GM19395 (cell line): ENCODE measurements around the gene APBB2.

Experiments used
- ATAC-seq: cut with Tn5 transposase; IDR thresholded peaks from one replicate; pipeline ENCODE4 v1.9.1; 2021; ENCODE audit warnings: mild to moderate bottlenecking, moderate library complexity; ENCODE audit not compliant: unreplicated experiment

The APBB2 gene

GRCh38 chr4:40991908-40992307, 222.4 kb downstream of the APBB2 start:
- ATAC-seq: peak; percentile 61

DNA sequence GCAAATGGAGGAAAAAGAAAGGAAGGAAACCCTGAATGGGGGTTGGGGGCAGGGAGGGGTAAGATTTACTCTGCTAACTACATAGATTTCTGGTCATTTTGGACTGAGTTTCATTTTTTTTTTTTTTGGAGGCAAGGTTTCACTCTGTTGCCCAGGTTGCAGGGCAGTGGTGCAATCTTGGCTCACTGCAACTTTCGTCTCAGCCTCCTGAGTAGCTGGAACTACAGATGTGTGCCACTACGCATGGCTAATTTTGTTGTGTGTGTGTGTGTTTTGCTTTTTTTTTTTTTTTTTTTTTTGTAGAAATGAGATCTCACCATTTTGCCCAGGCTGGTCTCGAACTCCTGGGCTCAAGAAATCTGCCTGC, 223.5 kb downstream of the APBB2 start:
- ATAC-seq: peak; percentile 8

GRCh38 chr4:40990236-40990898, 224.0 kb downstream of the APBB2 start:
- peak; percentile 21 for ATAC-seq

DNA sequence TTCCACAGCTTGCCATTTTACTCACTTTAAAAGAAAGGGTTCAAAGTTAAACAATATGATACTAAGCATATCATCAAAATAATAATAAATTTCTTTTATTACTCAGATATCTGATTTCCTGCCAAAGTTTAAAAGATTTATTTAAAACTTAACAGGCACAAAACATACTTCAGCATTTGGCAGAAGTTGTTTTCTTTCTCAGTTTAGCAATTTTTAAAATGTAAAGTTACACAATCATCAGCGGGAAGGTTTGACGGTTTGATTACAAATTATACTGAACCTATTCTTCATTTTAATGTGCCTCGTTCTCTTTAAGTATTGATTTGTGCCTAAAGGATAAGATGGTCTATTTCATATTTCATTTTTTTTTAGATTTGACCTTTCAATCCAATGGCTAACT, 227.2 kb downstream of the APBB2 start:
- no peak for ATAC-seq

DNA sequence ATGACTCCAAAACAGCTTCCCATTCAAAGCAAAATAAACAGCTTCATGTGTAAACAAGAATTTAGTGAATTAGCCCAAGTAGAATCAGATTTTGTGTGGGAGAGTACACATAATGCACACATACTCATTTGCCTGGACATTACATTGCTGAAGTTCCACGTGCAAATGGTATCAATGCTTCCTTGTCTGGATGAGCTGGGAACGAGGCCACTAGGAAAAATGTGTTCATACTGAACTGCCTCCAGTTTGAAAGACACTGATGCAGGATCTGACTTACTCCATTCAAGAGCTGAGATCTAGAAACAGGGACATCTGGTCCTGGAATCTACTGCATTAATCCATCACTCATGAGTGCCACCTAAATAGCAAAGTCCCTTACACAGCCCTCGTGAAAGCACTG, 228.0 kb downstream of the APBB2 start:
- no peak for ATAC-seq

DNA sequence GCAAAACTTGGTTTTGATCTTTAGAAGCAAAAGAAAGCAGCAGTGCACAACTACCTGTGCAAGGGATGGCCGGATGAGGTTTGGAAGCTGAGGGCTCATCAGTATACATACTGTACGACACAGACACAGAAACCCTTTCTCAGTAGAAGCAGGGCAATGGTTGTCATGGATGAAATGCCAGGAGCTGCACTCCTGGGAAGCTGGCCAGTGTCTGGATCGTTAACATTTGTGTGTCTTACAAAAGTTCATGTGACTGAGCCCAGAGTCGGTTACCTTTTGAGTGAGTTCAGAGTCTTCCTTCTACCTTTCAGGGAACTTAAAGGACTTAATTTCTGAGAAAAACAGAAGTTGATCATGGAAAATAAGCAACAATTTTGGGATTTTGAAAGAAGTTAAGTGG, 230.3 kb downstream of the APBB2 start:
- ATAC-seq: no peak

DNA sequence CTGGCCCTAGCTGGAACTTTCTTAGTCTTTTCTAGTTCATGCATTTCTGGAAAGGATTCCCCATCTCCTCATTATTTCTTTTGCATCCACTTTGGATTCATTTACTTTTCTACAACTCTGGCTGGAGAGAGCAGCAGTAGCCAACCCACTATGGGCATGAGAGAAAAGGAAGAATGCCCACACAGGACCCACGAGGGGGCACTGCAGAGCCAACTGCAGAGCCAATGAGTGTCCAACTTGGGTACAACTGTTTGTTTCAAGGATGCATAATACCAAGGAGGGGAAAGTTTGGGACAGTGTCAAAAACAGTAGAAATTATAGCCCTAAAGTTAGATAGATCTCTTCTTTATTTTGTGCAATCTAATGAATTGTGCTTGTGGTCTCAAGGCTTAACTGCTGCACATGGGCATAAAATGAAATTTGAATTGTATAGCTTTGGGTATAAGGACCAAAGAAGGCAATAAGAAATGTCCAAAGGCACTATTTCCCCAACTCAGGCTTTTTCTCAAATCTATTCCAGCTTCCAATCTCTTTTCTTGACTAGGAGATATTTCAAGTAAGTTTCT, 233.9 kb downstream of the APBB2 start:
- ATAC-seq: peak; percentile 57

DNA sequence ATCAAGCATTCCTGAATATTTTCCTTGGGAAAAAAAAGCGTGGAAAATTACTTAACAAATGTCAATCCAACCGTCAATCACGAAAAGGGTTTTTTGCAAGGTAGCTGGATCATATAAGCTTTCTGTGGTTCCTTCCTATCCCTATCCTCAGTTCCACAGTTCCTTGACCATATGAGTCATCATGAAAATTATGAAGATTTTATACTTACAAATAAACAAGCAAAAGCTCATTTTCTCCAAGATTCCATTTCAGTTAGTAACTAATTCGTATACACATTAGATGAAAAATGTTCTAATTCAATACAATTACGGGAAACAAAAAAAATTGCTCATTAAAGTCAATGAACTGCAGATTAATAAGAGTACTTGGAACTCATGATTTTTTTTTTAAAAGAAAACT, 235.8 kb downstream of the APBB2 start:
- no peak for ATAC-seq

DNA sequence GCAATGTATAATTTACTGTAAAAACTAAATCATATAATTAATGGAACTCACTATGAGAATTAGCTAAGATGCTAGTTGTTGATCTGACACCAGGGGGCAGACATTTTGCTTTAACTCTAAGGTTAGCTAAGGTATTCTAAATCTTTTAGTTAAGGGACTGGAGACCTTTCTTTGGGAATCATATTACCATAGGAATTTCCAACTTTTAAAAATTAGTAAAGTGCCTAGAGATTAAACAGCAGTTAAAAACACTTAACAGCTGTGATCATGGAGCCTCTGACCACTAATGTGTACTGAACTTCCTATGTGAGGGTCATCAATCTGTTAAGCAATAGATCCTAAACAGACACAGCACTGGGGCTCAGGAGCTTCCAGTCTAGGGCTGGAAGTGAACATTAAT, 238.0 kb downstream of the APBB2 start:
- peak; percentile 57 for ATAC-seq

DNA sequence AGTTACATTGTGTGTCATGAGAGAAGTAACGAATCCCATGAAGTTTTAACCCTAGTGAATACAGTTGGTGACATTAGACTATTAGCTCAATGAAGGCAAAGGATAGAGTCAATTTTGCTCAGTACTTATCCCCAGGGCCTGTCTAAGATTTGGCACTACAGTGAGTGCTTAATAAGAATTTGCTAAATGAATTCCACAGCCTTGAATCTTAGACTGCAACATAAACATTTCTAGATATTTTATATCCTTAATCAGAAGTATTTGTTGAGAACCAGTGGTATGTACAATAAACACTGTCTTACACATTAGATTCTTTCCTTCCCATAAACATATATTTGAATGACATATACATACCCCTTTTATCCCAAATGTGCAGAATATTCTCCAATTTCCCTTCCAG, 241.6 kb downstream of the APBB2 start:
- no peak for ATAC-seq

DNA sequence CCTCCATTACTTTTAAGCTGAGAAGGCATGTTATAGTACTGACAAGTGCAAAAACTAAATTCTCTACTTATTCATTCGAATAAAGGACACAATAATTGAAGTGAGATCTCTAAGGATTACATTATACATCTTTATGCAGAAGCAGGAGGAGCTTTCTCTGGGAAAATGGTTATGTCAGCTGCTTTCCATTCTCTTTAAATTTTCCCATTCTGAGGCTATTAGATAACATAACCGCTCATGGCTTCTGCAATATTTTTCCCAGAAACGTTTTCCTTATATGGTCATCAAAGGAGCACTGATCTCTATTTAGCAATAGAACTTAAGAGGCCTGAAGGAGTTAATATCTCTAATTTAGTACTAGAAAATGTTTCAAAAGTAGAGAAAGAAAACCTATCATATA, 243.0 kb downstream of the APBB2 start:
- no peak for ATAC-seq

DNA sequence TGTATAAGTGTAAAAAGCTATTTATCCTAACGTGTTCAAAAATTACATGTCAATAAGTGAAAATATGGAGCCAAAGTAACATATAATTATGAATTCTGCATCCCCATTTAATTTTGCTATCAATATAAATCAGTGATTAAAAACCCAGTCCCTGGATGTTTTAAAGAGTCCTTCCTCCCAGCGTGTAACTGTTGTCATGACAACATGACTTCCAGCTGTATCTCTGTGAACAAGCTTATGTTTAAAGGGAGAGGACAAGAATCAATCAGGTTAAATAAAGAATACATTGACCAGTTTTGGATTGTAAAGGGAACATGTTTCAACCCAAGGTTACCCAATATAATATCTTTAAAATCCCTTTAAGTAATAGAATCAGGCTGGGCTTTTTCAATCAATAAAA, 244.8 kb downstream of the APBB2 start:
- no peak for ATAC-seq

- no peak for ATAC-seq
Measured at GRCh38 chr4:40967550-40967949, 246.8 kb downstream of the APBB2 start.

GRCh38 chr4:40966091-40966490, 248.3 kb downstream of the APBB2 start:
- no peak for ATAC-seq

- ATAC-seq: no peak
Measured at GRCh38 chr4:40963897-40964478, 250.4 kb downstream of the APBB2 start.

DNA sequence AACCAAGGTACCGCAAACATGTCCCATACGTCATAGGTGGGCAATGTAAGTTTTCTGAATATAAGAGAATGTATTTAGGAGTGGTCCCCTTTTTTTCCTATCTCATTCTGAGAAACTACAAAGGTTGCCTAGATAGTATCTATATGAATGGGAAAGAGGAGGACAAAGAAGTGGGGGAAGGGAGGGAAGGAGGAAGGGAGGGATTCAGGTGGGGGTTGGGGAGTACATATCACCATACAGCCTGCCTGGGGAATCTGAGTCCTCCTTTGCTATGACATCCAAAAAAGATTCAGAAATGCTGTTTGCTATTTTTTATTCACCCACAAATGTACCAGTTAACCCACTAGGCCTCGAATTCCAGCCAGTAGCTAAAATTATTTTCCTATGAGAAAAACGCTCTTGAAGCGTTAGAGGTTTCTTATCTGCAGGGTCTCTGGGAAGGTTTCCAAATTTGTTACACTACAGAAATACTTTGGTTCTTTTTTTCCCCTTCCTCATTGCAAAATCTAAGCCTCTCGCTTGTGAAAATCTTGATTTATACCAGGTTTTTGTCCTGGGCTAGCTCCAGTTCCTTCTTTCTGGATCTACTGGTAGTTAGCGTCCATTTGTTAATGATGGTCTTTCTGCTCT, 251.7 kb downstream of the APBB2 start:
- ATAC-seq: no peak

- ATAC-seq: no peak
Measured at GRCh38 chr4:40960941-40961340, 253.4 kb downstream of the APBB2 start.

DNA sequence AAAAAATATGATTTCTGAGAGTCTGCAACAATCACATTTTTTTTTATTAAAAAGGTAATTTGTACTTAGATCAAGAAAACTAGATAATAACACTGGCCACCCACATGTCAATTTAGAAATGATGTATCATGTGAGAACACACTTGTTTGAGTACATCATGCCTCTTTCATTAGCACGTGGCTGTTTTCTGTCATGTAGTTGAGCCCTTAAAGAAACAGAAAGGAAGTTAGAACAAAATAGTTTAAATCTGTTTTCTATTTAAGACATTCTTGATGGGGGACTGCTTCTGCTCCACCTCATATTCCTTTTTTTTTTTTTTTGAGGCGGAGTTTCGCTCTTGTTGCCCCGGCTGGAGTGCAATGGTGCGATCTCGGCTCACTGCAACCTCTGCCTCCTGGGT, 257.1 kb downstream of the APBB2 start:
- ATAC-seq: no peak

DNA sequence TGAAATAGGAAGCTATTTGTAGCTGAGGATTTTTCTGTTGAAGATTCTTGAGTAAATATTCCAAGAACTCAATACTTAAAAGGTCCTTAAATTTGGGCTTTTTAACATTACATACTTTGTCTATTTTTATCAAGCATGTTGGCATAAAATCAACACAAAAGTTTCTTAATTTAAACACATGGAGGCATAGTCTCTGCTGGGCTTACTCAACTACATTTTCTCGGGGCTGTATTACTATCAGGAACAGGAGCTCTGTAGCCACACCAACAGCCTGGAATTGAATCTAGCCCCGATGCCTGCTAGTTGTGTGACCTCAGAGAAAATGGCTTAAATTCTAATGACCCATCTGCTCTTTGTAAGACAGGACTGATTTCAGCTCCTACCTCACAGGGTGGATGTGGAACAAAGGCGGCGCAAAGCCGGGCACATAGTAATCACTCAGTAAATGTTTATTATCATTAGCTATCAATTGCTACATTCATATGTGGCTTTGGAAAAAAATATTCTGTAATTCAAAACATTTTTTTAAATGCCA, 257.6 kb downstream of the APBB2 start:
- ATAC-seq: no peak

DNA sequence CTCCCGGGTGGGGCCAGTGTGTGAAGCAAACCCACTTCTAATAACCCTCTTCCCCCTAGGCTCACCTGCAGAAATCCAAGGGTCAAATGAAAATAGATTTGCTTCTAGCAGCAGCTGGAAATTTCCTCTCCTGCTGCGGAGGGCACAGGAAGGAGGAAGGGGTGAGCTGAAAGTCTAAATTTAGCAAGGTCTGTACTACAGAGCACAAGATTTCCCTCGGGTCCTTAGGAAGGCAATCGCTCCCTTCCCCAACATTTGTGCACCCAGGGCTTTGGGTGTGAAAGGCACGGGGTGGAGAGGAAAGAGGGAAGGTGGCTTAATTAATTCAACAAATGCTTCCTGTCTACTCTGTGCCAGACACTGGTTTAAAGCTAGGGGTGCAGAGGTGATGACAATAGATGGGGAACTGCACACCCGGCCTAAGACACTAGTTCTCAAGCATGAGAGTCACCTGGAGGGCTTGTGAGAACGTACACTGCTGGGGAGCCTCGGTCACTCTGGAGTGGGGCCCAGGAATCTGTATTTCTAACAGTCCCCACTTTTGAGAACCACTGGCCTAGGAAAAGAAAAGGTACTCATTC, 260.2 kb downstream of the APBB2 start:
- no peak for ATAC-seq

- no peak for ATAC-seq
Measured at GRCh38 chr4:40953283-40954087, 260.9 kb downstream of the APBB2 start.
